Neutrophil (primary cell): ENCODE results near the gene ZBP1.

Source experiments
- H3K27ac ChIP-seq: fragments of 200-600 bp; sonication (generic); 2 replicates; pipeline ENCODE4 v1.5.1; 2016; ENCODE audit warnings: mild to moderate bottlenecking, moderate library complexity
- H3K27me3 ChIP-seq: fragments of 200-600 bp; sonication (generic); 2 replicates; pipeline ENCODE4 v1.6.0; 2016; ENCODE audit warnings: mild to moderate bottlenecking
- H3K36me3 ChIP-seq: fragments of 200-600 bp; sonication (generic); 2 replicates; pipeline ENCODE4 v1.5.1; 2017
- H3K4me1 ChIP-seq, 2 experiments: fragments of 200-600 bp in 1 of 2; sonication (generic) in 1 of 2; 1 replicate in 1 of 2; 2 replicates in 1 of 2; pipeline versions ENCODE4 v1.5.1 to v1.6.1; 2013 to 2016; ENCODE audit warnings: low read depth in 1 of 2, low read length in 1 of 2, mild to moderate bottlenecking in 1 of 2, moderate library complexity in 1 of 2; ENCODE audit not compliant: control insufficient read depth in 1 of 2, insufficient read depth in 1 of 2
- H3K4me3 ChIP-seq, 2 experiments: fragments of 200-600 bp in 1 of 2; sonication (generic) in 1 of 2; 1 replicate in 1 of 2; 2 replicates in 1 of 2; pipeline ENCODE4 v1.5.1; 2013 to 2016; ENCODE audit warnings: low read depth in 1 of 2, low read length in 1 of 2, mild to moderate bottlenecking in 1 of 2, moderate library complexity in 1 of 2
- H3K9me3 ChIP-seq: fragments of 200-600 bp; sonication (generic); 2 replicates; pipeline ENCODE4 v1.5.1; 2016
- TF ChIP-seq, protein P1 (sequence below): fragments of 200-600 bp; sonication (generic); IDR thresholded peaks from 2 replicates; pipeline ENCODE4 v1.5.1; 2016; ENCODE audit warnings: antibody characterized with exemption

Gene ZBP1

GRCh38 chr20:57653546-57653900 lies 33.3 kb upstream of the ZBP1 start:
- no peak overlapping the region for H3K4me3 ChIP-seq
- no peaks in the 10 kb centered on the region for H3K36me3 ChIP-seq
- peaks cover 21% of the 10 kb centered on the region for H3K27me3 ChIP-seq
- H3K27ac ChIP-seq: no peak overlapping the region
- H3K9me3 ChIP-seq: no peaks in the 10 kb centered on the region
- no peaks in the 10 kb centered on the region for H3K4me1 ChIP-seq
- TF ChIP-seq, protein P1, sequence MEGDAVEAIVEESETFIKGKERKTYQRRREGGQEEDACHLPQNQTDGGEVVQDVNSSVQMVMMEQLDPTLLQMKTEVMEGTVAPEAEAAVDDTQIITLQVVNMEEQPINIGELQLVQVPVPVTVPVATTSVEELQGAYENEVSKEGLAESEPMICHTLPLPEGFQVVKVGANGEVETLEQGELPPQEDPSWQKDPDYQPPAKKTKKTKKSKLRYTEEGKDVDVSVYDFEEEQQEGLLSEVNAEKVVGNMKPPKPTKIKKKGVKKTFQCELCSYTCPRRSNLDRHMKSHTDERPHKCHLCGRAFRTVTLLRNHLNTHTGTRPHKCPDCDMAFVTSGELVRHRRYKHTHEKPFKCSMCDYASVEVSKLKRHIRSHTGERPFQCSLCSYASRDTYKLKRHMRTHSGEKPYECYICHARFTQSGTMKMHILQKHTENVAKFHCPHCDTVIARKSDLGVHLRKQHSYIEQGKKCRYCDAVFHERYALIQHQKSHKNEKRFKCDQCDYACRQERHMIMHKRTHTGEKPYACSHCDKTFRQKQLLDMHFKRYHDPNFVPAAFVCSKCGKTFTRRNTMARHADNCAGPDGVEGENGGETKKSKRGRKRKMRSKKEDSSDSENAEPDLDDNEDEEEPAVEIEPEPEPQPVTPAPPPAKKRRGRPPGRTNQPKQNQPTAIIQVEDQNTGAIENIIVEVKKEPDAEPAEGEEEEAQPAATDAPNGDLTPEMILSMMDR: no peak

- peaks cover 21% of the 10 kb centered on the region for H3K27me3 ChIP-seq
- TF ChIP-seq, protein P1: no peak
- no peaks in the 10 kb centered on the region for H3K9me3 ChIP-seq
- H3K27ac ChIP-seq: no peak overlapping the region
- no peaks in the 10 kb centered on the region for H3K36me3 ChIP-seq
- no peak overlapping the region for H3K4me3 ChIP-seq
- no peaks in the 10 kb centered on the region for H3K4me1 ChIP-seq
These were observed 32.6 kb upstream of the ZBP1 start for GRCh38 chr20:57652606-57653545.

DNA sequence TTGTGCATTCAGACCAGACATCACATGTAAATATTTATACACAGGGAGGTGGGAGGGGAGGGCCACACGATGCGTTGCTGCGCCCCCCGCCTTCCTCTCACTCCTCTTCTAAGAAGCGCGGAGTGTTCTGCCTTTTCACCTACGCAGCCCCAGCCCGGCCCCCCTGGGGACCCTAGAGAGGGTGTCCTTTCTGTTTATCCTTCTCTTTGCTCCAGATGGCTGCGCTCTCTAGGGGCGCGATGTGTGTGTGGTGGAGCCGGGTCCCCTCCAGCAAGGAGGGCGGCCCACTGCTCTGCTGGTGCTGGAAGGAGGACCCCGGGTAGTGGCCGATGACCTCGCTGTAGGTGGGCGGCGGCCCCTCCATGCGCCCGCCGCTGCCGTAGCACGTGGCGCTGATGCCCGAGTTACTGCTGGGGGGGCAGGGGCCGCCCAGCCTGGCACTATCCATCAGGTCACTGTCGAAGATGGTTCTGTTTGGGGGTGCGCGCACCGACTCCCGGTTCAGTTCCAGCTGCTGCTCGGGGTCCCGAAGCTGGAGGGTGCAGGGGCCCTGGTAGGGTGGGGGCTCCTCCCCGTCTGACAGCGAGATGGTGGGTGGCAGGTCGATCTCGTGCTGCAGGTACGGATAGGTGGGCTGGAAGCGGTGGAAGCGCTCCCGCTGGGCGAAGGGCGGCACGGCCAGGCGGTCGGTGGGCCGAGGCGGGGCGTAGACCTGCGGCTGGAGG lies 31.8 kb upstream of the ZBP1 start:
- no peaks in the 10 kb centered on the region for H3K36me3 ChIP-seq
- TF ChIP-seq, protein P1: no peak

DNA sequence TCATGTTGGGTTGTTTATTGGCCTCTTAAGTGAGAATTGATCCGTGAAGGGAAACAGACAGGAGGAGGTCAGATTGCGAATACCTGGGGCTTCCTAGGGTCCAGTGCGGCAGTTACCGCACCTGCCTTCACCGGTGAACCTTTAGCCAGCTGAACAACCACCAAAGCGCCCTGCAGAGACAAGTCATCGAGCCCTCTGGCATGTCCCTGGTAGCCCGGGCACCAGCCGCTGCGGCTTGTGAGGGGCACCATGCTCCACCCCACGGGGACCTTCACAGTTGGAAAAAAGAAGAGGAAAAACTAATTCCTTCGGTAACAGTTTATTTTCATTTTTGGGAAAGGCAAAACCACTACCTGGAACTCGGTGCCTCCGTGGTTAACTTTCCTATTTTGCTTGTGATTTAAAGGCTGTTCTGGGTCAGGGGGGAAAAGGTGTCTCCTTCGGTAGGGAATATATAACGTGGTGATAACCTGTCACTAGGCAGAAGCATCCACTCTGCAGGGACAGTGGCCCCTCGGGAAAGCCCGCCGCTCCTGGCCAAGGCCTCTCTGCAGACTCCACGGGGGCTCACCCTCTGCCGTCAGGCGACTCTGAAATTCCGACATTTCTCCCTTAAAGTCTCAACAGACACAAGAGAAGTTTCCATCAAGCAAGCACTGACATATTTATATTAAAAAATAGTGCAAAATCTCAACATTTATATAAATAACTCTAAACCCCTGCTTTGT lies 30.7 kb upstream of the ZBP1 start:
- H3K4me1 ChIP-seq: no peaks in the 10 kb centered on the region
- no peaks in the 10 kb centered on the region for H3K36me3 ChIP-seq
- H3K27me3 ChIP-seq: peaks cover 25% of the 10 kb centered on the region
- no peaks in the 10 kb centered on the region for H3K9me3 ChIP-seq
- no peak overlapping the region for H3K4me3 ChIP-seq
- TF ChIP-seq, protein P1: no peak
- no peak overlapping the region for H3K27ac ChIP-seq

More for the DNA sequence above, 31.8 kb upstream of the ZBP1 start:
- Histone ChIP-seq H3K4me3 (no peak overlapping the region), H3K27ac (no peak overlapping the region), H3K27me3 (peaks cover 25% of the 10 kb centered on the region), H3K9me3 (no peaks in the 10 kb centered on the region), H3K4me1 (no peaks in the 10 kb centered on the region)

- Histone ChIP-seq H3K4me3 (no peak overlapping the region), H3K9me3 (no peaks in the 10 kb centered on the region), H3K27ac (no peak overlapping the region), H3K36me3 (no peaks in the 10 kb centered on the region), H3K4me1 (no peaks in the 10 kb centered on the region), H3K27me3 (peaks cover 25% of the 10 kb centered on the region)
- TF ChIP-seq, protein P1: no peak
These were observed 30.0 kb upstream of the ZBP1 start for GRCh38 chr20:57650266-57650665.
